AG09319 (cell line): ENCODE measurements around the gene SIDT2.

Experiments used
- DNase-seq: peaks from one replicate; pipeline ENCODE4 v3.0.0-alpha.2; 2010; ENCODE audit warnings: low read depth; ENCODE audit errors: extremely low read depth
- CTCF ChIP-seq: IDR thresholded peaks from 2 replicates; pipeline ENCODE4 v1.5.1; 2011; ENCODE audit warnings: low read depth, mild to moderate bottlenecking, inconsistent platforms, low read length, moderate library complexity

The SIDT2 gene

GRCh38 chr11:117175104-117175503, 3.4 kb upstream of the SIDT2 start:
- no peak for TF ChIP-seq CTCF
- DNase-seq = no peak

GRCh38 chr11:117175781-117176180, 2.8 kb upstream of the SIDT2 start:
- no peak for TF ChIP-seq CTCF
- no peak for DNase-seq

- no peak for TF ChIP-seq CTCF
- DNase-seq = no peak
These were observed 2.4 kb upstream of the SIDT2 start for GRCh38 chr11:117176186-117176585.

- DNase-seq = no peak
- TF ChIP-seq CTCF = no peak
These were observed 871 bp upstream of the SIDT2 start for GRCh38 chr11:117177534-117178209.

GRCh38 chr11:117179048-117179999, 781 bp downstream of the SIDT2 start:
- no peak for TF ChIP-seq CTCF
- no peak for DNase-seq

DNA sequence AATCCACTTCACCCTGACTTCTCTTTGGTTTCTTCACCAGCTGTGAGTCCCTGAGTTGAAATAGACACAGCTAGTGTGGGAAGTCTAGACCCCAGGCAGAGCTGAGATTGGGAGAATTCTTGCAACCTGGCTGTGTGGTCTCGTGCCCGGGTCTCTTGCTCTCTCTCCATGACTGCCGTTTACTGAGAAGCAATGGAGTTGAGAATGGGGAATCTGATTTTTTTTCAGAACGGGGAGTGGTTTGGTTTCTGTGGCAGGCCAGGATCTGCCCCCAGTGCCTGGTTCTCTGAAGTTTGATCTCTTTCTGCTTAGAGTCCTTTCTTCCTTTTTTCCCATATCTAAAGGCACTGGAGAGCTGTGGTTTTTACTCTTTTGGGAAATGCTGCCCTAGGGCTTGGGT, 1.5 kb downstream of the SIDT2 start:
- no peak for DNase-seq
- no peak for TF ChIP-seq CTCF
